ENCODE measurements around the gene SRD5A3.

- TF ChIP-seq CTCF (IDR thresholded peaks at IDR 0.05): no peak
- TF ChIP-seq EP300 (IDR thresholded peaks at IDR 0.05): no peak
Observed at GRCh38 chr4:55380576-55380975, 34.5 kb downstream of the SRD5A3 start.

All from suprapubic skin (tissue), 3 donors.